GM15510 (cell line): Measurements from ENCODE around the gene ARHGEF37.

Experiments
- POLR2A ChIP-seq: IDR thresholded peaks from 3 replicates; pipeline ENCODE4 v1.6.1; 2011; ENCODE audit warnings: borderline replicate concordance; ENCODE audit not compliant: insufficient read length; ENCODE audit errors: extremely low read depth

ARHGEF37 gene

DNA sequence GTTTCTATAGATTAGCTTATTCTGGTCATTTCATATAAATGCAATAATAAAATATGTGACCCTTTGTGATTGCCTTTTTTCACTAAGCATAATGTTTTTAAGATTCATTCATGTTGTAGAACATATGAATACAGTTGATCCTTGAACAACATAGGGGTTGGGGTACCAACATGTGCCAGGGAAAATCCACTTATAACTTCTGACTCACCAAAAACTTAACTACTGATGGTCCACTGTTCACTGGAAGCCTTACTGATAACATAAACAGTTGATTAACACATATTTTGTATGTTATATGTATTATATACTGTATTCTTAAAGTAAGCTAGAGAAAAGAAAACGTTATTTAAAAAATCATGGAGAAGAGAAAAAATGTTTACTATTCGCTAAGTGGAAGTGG is 12.1 kb downstream of the ARHGEF37 start:
- no peak for TF ChIP-seq POLR2A

DNA sequence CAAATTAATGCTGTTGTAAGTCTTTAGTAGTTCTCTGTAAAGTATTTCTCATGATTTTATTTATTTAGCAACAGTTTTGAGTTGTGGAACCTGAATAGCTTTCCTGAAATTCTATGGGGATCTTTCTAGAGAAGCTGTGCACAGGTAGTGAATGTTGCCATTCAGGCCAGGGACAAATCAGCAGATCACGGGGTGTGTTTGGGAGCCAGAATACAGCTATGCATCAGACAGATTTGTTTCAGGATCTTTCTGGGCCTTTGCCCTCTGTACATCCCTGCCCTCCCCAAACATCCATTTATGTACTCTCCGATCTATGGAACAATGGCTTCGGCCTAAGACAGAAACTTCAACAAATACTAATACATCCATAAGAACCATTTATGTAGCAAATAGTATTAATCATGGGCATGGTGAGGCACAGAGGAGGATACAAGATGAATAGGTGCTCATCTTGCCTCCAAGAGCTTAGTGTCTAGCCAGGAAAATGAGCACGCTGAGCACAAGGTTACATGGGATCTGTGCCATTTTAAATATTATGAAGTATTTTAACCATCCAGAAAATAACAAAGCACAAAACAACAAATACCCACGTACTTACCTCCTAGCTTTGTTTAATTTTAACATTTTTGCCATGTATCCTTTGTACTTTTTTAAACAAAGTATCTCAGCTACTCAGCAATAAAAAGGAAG is 13.1 kb downstream of the ARHGEF37 start:
- no peak for TF ChIP-seq POLR2A

GRCh38 chr5:149596712-149597111 is 15.4 kb downstream of the ARHGEF37 start:
- TF ChIP-seq POLR2A: no peak

DNA sequence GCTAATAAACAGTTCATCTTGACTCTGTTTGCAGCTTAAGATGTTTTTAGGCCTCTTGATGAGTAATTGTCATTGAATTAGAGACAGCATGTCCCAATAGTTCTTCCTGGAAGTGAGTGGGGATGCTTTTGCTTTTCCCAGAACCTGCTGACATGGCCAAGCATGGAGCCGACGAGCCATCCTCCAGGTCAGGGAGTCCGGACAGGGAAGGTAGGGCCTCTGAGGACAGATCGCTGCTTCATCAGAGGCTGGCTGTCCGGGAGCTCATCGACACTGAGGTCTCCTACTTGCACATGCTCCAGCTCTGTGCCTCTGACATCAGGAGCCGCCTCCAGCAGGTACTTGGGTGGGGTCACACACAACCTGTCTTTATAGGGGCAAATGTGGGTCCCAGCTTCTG is 16.3 kb downstream of the ARHGEF37 start:
- TF ChIP-seq POLR2A: no peak

DNA sequence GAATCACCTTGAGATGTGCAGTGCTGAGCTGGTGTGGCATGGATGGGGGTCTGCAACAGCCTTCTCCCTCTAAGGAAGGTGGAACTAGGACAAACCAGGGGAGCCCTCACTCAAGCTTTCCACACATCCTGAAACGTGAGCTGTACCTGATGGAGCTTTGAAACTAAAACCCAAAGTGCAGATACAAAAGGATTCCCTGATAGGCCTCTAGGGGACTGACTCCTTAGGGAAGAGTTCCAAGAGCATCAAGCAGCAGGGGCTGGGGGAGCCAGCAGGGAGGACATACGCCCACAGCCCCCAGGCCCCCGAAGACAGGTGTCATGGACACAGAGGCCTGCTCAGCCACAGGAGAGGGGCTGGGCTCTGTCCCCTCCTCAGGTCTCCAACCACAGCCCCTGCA is 17.7 kb downstream of the ARHGEF37 start:
- TF ChIP-seq POLR2A: no peak

- no peak for TF ChIP-seq POLR2A
Observed at GRCh38 chr5:149599375-149599774, 18.1 kb downstream of the ARHGEF37 start.

DNA sequence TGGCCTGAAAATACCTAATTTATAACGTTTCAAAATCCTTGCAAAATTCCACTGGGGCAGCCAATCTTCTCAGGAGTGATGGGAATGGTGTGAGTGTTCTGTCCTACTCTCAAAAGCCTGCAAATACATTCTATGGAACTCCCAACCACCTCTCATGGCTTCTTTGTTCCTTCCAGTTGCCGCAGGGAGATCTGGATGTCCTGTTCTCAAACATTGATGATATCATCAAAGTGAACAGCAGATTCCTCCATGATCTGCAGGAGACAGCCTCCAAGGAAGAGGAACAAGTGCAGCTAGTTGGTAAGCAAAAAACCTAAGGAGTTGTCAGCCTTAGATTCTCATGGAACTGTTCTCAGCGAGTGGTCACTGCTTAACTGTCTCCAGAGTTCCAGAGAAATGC is 19.6 kb downstream of the ARHGEF37 start:
- no peak for TF ChIP-seq POLR2A

DNA sequence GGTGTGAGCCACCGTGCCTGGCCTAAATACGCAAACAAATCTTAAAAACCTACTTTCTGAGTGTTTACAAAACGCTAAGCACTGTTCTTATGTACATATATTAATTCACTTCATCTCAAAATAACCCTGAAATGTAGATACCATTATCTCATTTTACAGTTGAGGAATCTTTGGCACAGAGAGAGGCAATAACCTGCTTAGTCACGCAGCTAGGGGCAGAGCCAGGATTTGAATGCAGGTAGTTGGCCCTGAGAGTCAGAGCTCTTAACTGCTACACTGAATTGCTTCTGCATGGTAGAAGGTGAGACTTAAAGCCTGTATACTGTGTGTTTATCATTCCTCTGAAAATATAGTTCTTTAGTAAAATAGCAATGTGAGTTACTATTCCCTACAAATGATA is 21.9 kb downstream of the ARHGEF37 start:
- no peak for TF ChIP-seq POLR2A

GRCh38 chr5:149603920-149604319 is 22.6 kb downstream of the ARHGEF37 start:
- no peak for TF ChIP-seq POLR2A

DNA sequence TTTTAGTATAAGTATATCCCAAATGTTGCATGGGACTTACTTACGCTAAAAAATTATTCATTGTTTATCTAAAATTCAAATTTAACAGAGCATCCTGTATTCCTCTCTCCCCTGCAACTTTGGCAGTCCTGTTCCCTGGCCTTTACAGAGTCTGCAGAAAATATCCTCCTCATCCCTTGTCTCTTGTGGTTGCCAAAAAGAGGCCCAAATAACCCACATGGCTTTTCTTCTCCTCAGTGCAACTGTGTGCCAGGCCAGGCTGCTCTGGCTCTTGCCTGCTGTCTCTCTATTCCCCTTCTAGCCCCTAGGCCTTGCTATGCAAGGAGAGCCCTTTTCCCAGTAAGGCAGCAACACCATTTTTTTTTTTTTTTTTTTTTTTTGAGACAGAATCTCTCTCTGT is 23.0 kb downstream of the ARHGEF37 start:
- no peak for TF ChIP-seq POLR2A

- TF ChIP-seq POLR2A: no peak
Observed at GRCh38 chr5:149605354-149605997, 24.2 kb downstream of the ARHGEF37 start.

DNA sequence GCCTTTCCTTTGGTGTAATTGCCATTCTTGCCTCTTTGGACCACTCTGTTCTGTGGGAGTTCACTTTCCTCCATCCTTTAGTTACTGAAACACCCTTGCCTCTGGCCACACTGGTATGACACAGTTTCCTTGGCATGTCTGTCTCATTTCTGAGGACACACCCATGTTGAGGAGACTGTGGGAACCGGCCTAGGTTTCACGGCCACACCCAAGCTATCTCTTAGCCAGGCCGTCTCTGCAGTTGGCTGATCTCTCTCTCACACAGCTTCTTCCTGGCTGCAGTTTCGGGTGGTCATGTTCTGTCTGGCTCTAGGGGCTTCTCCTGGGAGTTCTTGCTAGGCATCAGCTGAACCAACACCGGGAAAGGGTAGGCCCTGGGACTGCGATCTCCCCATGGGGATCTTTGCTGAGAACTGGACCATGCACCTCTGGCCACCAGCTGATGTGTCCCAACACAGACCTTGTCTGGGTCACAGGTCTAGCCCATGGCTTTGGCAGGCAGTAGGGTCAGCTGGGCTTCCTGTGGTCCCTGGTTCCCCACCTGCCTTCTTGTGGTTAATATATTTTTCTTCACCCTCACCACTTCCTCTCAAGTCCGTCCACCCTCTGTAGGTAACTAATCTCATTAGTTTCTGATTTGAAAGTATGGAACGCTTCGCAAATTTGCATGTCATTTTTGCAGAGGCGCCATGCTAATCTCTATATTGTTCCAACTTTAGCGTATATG is 24.9 kb downstream of the ARHGEF37 start:
- TF ChIP-seq POLR2A: no peak

GRCh38 chr5:149608936-149609545 is 27.7 kb downstream of the ARHGEF37 start:
- TF ChIP-seq POLR2A: no peak

GRCh38 chr5:149609640-149610219 is 28.4 kb downstream of the ARHGEF37 start:
- no peak for TF ChIP-seq POLR2A
